Endothelial cell of umbilical vein (primary cell): Measurements from ENCODE around the gene NCKAP5. TPM values are rescaled to one million over a fixed set of nuclear protein-coding genes. Genes with fewer than 3 reads are reported as not detected.

ENCODE experiments used
- BruUV-seq: library from RNA; stranded (reverse); fragments of 400-500 nt; replicated peaks from 2 replicates; lab custom pipeline; 2021; lab: Mats Ljungman, UMichigan
- CTCF ChIA-PET: fragments of 300-600, 350-600 bp; sonication (Branson Sonifier 250); formaldehyde crosslinking; loops from one replicate; lab custom pipeline; 2021; ENCODE audit warnings: antibody characterized with exemption, inconsistent platforms; lab: Charles Lee
- POLR2A ChIA-PET: fragments of 300-600, 350-600 bp; sonication (Branson Sonifier 250); formaldehyde crosslinking; loops from one replicate; lab custom pipeline; 2021; ENCODE audit warnings: antibody characterized with exemption, inconsistent platforms; lab: Charles Lee
- DNase-seq: peaks from one replicate; pipeline ENCODE4 v3.0.0-alpha.2; 2011; ENCODE audit warnings: low read depth, low spot score
- FAIRE-seq: peaks from 2 replicates; lab custom pipeline; 2011; peaks lifted over from hg19 to GRCh38; lab: Jason Lieb, UNC
- H2AFZ ChIP-seq: 2 replicates; pipeline ENCODE4 v1.6.0; 2012; ENCODE audit warnings: low read depth, low read length, control low read depth, inconsistent platforms
- H3K27ac ChIP-seq: 2 replicates; pipeline ENCODE4 v1.5.1; 2011; ENCODE audit warnings: low read depth, mild to moderate bottlenecking, control low read depth, low read length, moderate library complexity; ENCODE audit not compliant: insufficient read depth
- H3K27me3 ChIP-seq, 2 experiments: 2 replicates each; pipeline versions ENCODE4 v1.6.0 to v1.6.1; 2011; ENCODE audit warnings: low read length in 2 of 2, mixed read lengths in 1 of 2; ENCODE audit not compliant: control insufficient read depth in 2 of 2, insufficient read depth in 2 of 2
- H3K36me3 ChIP-seq, 2 experiments: 2 replicates in 1 of 2; 3 replicates in 1 of 2; pipeline ENCODE4 v1.5.1; 2011; ENCODE audit warnings: low read length in 2 of 2, mild to moderate bottlenecking in 1 of 2, moderate library complexity in 1 of 2; ENCODE audit not compliant: control insufficient read depth in 2 of 2, insufficient read depth in 2 of 2; ENCODE audit errors: extremely low read depth in 1 of 2
- H3K4me1 ChIP-seq: 3 replicates; pipeline ENCODE4 v1.5.1; 2011; ENCODE audit warnings: mild to moderate bottlenecking, low read length; ENCODE audit not compliant: control insufficient read depth, insufficient read depth; ENCODE audit errors: extremely low read depth
- H3K4me2 ChIP-seq: 2 replicates; pipeline ENCODE4 v1.6.1; 2011; ENCODE audit warnings: low read length, control low read depth, mixed read lengths; ENCODE audit not compliant: insufficient read depth
- H3K4me3 ChIP-seq, 3 experiments: fragments of 200-600 bp in 1 of 3; sonication (generic), shearing (Covaris generic) in 1 of 3; replicated peaks in 1 of 3; 2 replicates each; pipeline ENCODE4 v1.5.1; 2011 to 2016; ENCODE audit warnings: control low read depth in 3 of 3, low read length in 3 of 3, mild to moderate bottlenecking in 2 of 3, inconsistent platforms in 1 of 3, low read depth in 1 of 3, moderate library complexity in 1 of 3; ENCODE audit not compliant: insufficient read depth in 1 of 3
- H3K79me2 ChIP-seq: 2 replicates; pipeline ENCODE4 v1.6.0; 2012; ENCODE audit warnings: low read length, inconsistent platforms; ENCODE audit not compliant: control insufficient read depth, insufficient read depth
- H3K9ac ChIP-seq: replicated peaks from 2 replicates; pipeline ENCODE3; 2011; ENCODE audit warnings: low read length, control low read depth; ENCODE audit not compliant: insufficient read depth; ENCODE audit errors: extremely low read depth
- H3K9me1 ChIP-seq: replicated peaks from 3 replicates; pipeline ENCODE4 v1.6.0; 2011; ENCODE audit warnings: mild to moderate bottlenecking, low read length; ENCODE audit not compliant: control insufficient read depth, insufficient read depth; ENCODE audit errors: extremely low read depth
- H3K9me3 ChIP-seq: replicated peaks from 2 replicates; pipeline ENCODE4 v1.5.1; 2012; ENCODE audit warnings: low read length, inconsistent platforms; ENCODE audit not compliant: control insufficient read depth, insufficient read depth
- H4K20me1 ChIP-seq: replicated peaks from 2 replicates; pipeline ENCODE3; 2011; ENCODE audit warnings: mild to moderate bottlenecking, low read length; ENCODE audit not compliant: control insufficient read depth, insufficient read depth; ENCODE audit errors: extremely low read depth
- CTCF ChIP-seq, 2 donors: IDR thresholded peaks; 1 replicate in 1 of 2; 2 replicates in 1 of 2; pipeline ENCODE4 v1.5.1; 2011; ENCODE audit warnings: low read length in 2 of 2, mild to moderate bottlenecking in 2 of 2, moderate library complexity in 2 of 2, control low read depth in 1 of 2, inconsistent platforms in 1 of 2, low read depth in 1 of 2; ENCODE audit not compliant: insufficient read depth in 1 of 2; ENCODE audit errors: extremely low read depth in 1 of 2
- EZH2 ChIP-seq: IDR thresholded peaks from 2 replicates; pipeline ENCODE4 v1.6.1; 2012; ENCODE audit warnings: borderline replicate concordance, low read depth, mild to moderate bottlenecking, moderate library complexity, low read length, inconsistent platforms; ENCODE audit not compliant: severe bottlenecking
- FOS ChIP-seq: IDR thresholded peaks from 2 replicates; pipeline ENCODE4 v1.6.1; 2011; ENCODE audit warnings: mild to moderate bottlenecking, low read length, moderate library complexity, borderline replicate concordance; ENCODE audit not compliant: insufficient read depth
- GATA2 ChIP-seq: IDR thresholded peaks from 2 replicates; pipeline ENCODE4 v1.7.0; 2011; ENCODE audit warnings: low read depth, mild to moderate bottlenecking, moderate library complexity, mixed read lengths, low read length; ENCODE audit not compliant: insufficient read length, insufficient read depth
- JUN ChIP-seq: IDR thresholded peaks from 2 replicates; pipeline ENCODE4 v1.6.1; 2011; ENCODE audit warnings: borderline replicate concordance, low read depth; ENCODE audit not compliant: insufficient read length, insufficient read depth
- MAX ChIP-seq: IDR thresholded peaks from 2 replicates; pipeline ENCODE4 v1.6.1; 2011; ENCODE audit not compliant: insufficient read depth, insufficient read length
- MYC ChIP-seq: IDR thresholded peaks from one replicate; pipeline ENCODE4 v1.6.1; 2011; ENCODE audit warnings: mild to moderate bottlenecking, low read depth, low read length
- POLR2A ChIP-seq: IDR thresholded peaks from 2 replicates; pipeline ENCODE4 v1.6.1; 2012; ENCODE audit warnings: low read depth, mild to moderate bottlenecking, control low read depth, low read length
- POLR2AphosphoS5 ChIP-seq: IDR thresholded peaks from 2 replicates; pipeline ENCODE4 v1.6.1; 2012; ENCODE audit warnings: low read depth, mild to moderate bottlenecking, control low read depth, low read length, moderate library complexity; ENCODE audit not compliant: insufficient read depth
- dilution Hi-C: fragments of 300-500 bp; cut with MboI; formaldehyde crosslinking; loops from one replicate; pipeline ENCODE4 v1.15.0; 2019; ENCODE audit warnings: low sequenced_read_pairs; ENCODE audit not compliant: extremely low pct_ligation_motif_present
- intact Hi-C: fragments of 100-400 bp; cut with micrococcal nuclease; formaldehyde crosslinking; loops from one replicate; pipeline ENCODE4 v1.10.0; 2022
- polyA plus RNA-seq, 4 experiments: library from polyadenylated mRNA; depleted of rRNA in 3 of 4; stranded (reverse) in 3 of 4; unstranded in 1 of 4; fragments of >200 nt; gene quantifications; 2 replicates each; pipeline versions ENCODE4 v1.2.1 to v1.2.3, GENCODE V29; 2011 to 2012; ENCODE audit warnings: missing spikeins in 1 of 4
- total RNA-seq: library from RNA; stranded (reverse); gene quantifications from 2 replicates; pipeline ENCODE4 v1.2.3, GENCODE V29; 2021

NCKAP5 gene
- total and polyA plus RNA-seq, 2 donors (not counting 3 experiments of a cell fraction or from before 2014, with no cell fraction given): 0.47 to 3.3 TPM

GRCh38 chr2:132789066-132789465, 779.2 kb downstream of the NCKAP5 start:
- intact Hi-C loops (no loop called here), dilution Hi-C loops (no loop called here)
- POLR2A ChIA-PET: no interaction called here
- Histone ChIP-seq H3K27ac (no peak overlapping the region), H3K9ac (no peak overlapping the region), H4K20me1 (no peaks in the 10 kb centered on the region), H2AFZ (no peak overlapping the region), H3K27me3 (no peaks in the 10 kb centered on the region), H3K9me3 (no peaks in the 10 kb centered on the region), H3K4me1 (no peaks in the 10 kb centered on the region), H3K36me3 (no peaks in the 10 kb centered on the region), H3K9me1 (no peaks in the 10 kb centered on the region), H3K79me2 (no peaks in the 10 kb centered on the region), H3K4me2 (no peak overlapping the region), H3K4me3 (no peak overlapping the region)
- no peak for FAIRE-seq
- no TSS peak for BruUV-seq
- no peak for TF ChIP-seq JUN
- no peak for TF ChIP-seq POLR2AphosphoS5
- no peak for TF ChIP-seq MYC
- no peak for TF ChIP-seq CTCF (IDR thresholded peaks at IDR 0.05; ENCODE audit: extremely low read depth in 1 of 2, insufficient read depth in 1 of 2, low read depth in 1 of 2, low read length in 2 of 2)
- no peak for TF ChIP-seq MAX
- TF ChIP-seq FOS: no peak
- no peak for TF ChIP-seq EZH2
- TF ChIP-seq GATA2: no peak
- TF ChIP-seq POLR2A: no peak
- CTCF ChIA-PET: no interaction called here
- no peak for DNase-seq
